ENCODE data around the gene UBQLN3. TPM values are rescaled to one million over a fixed set of nuclear protein-coding genes. Genes with fewer than 3 reads are reported as not detected.

Gene UBQLN3
- total and polyA plus RNA-seq, 4 donors, result 0.06 to 1.4 (median 0.28) TPM; not detected in 1

DNA sequence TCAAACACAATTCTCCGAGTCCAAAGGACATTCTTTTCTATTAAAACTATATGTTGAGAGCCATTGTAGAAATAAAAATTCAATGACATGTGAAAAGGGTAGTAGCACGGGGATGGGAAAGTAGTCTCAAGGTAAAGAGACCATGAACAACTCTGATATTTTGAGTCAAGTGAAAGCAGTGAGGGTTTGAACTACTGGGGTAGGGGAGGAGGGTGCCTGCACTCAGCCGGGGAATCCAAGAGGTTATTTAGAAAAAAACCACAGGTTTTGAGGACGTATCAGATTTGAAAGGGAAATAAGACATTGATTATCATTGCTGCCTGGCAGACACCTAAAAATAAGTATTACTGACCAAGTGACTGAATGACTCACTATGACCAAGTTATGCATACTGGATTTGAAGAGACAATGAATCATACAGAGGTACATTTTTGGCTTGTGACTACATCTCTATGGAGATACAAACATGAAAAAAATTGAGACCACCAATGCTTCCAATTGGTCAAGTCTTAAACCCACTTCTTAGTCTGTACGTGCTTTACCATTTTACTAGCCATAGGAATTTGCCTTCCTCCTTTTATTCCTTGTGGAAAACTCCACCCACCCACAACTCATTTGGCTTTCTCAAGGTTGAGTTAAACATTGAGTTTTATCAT, 40.8 kb upstream of the UBQLN3 start:
- 71 to 75% methylated on average over 5 of the region's 5 CpGs for WGBS, 2 donors
- DNase-seq (no peak), ATAC-seq (ENCODE audit: insufficient read depth, low FRiP score) (no peak)
- TF ChIP-seq CTCF (IDR thresholded peaks at IDR 0.05; ENCODE audit: control extremely low read depth, extremely low read depth), result no peak
- H3K36me3 ChIP-seq (ENCODE audit: control insufficient read depth in 4 of 4, insufficient read depth in 4 of 4, low read length in 4 of 4), result no peaks in the 10 kb centered on the region
- no peaks in the 10 kb centered on the region for H3K4me1 ChIP-seq (ENCODE audit: control insufficient read depth in 5 of 5, insufficient read depth in 5 of 5, low read length in 5 of 5)
- no peak overlapping the region for H3K9ac ChIP-seq (ENCODE audit: insufficient read depth in 1 of 2, low read length in 2 of 2)
- no peak overlapping the region for H3K27ac ChIP-seq (ENCODE audit: low read depth in 1 of 2, low read length in 1 of 2)
- no peaks in the 10 kb centered on the region for H3K9me3 ChIP-seq (ENCODE audit: control insufficient read depth in 4 of 4, insufficient read depth in 3 of 4, low read length in 3 of 4)
- H3K4me3 ChIP-seq, result no peak overlapping the region
- no peaks in the 10 kb centered on the region for H3K27me3 ChIP-seq (ENCODE audit: control insufficient read depth in 3 of 3, insufficient read depth in 3 of 3, low read length in 2 of 3)

- DNase-seq, result no peak
- Histone ChIP-seq H3K27ac (ENCODE audit: low read depth in 1 of 2, low read length in 1 of 2) (no peak within 1 kb of the TSS), H3K4me1 (ENCODE audit: control insufficient read depth in 5 of 5, insufficient read depth in 5 of 5, low read length in 5 of 5) (no peaks in the 10 kb centered on the region), H3K9ac (ENCODE audit: insufficient read depth in 1 of 2, low read length in 2 of 2) (no peak within 1 kb of the TSS), H3K27me3 (ENCODE audit: control insufficient read depth in 3 of 3, insufficient read depth in 3 of 3, low read length in 2 of 3) (no peaks in the 10 kb centered on the region), H3K4me3 (no peak within 1 kb of the TSS), H3K36me3 (ENCODE audit: control insufficient read depth in 4 of 4, insufficient read depth in 4 of 4, low read length in 4 of 4) (no peaks in the 10 kb centered on the region), H3K9me3 (ENCODE audit: control insufficient read depth in 4 of 4, insufficient read depth in 3 of 4, low read length in 3 of 4) (no peaks in the 10 kb centered on the region)
- no peak for TF ChIP-seq CTCF (IDR thresholded peaks at IDR 0.05; ENCODE audit: control extremely low read depth, extremely low read depth)
- ATAC-seq (ENCODE audit: insufficient read depth, low FRiP score), result no peak
- 50 to 71% methylated on average over 1 of the region's 1 CpG for WGBS, 2 donors
These were observed 38.7 kb upstream of the UBQLN3 start, which contains the start of gene OR52H1 for GRCh38 chr11:5548440-5548839. Gene OR52H1, minus strand, starts transcription at chr11:5548540. Its CDS starts 3,035 bp downstream, at chr11:5545505.

- Histone ChIP-seq H3K9me3 (ENCODE audit: control insufficient read depth in 4 of 4, insufficient read depth in 3 of 4, low read length in 3 of 4) (no peaks in the 10 kb centered on the region), H3K27ac (ENCODE audit: low read depth in 1 of 2, low read length in 1 of 2) (no peak overlapping the region), H3K27me3 (ENCODE audit: control insufficient read depth in 3 of 3, insufficient read depth in 3 of 3, low read length in 2 of 3) (no peaks in the 10 kb centered on the region), H3K4me1 (ENCODE audit: control insufficient read depth in 5 of 5, insufficient read depth in 5 of 5, low read length in 5 of 5) (no peaks in the 10 kb centered on the region), H3K9ac (ENCODE audit: insufficient read depth in 1 of 2, low read length in 2 of 2) (no peak overlapping the region), H3K36me3 (ENCODE audit: control insufficient read depth in 4 of 4, insufficient read depth in 4 of 4, low read length in 4 of 4) (no peaks in the 10 kb centered on the region), H3K4me3 (no peak overlapping the region)
- DNase-seq, result no peak
- ATAC-seq (ENCODE audit: insufficient read depth, low FRiP score), result no peak
- 92 to 97% methylated on average over 1 of the region's 1 CpG for WGBS, 2 donors
- no peak for TF ChIP-seq CTCF (IDR thresholded peaks at IDR 0.05; ENCODE audit: control extremely low read depth, extremely low read depth)
These were observed 38.2 kb upstream of the UBQLN3 start for GRCh38 chr11:5547982-5548381.

- H3K9me3 ChIP-seq (ENCODE audit: control insufficient read depth in 4 of 4, insufficient read depth in 3 of 4, low read length in 3 of 4), result no peaks in the 10 kb centered on the region
- no peak for ATAC-seq (ENCODE audit: insufficient read depth, low FRiP score)
- H3K36me3 ChIP-seq (ENCODE audit: control insufficient read depth in 4 of 4, insufficient read depth in 4 of 4, low read length in 4 of 4), result no peaks in the 10 kb centered on the region
These were observed 36.7 kb upstream of the UBQLN3 start for GRCh38 chr11:5546457-5546856.

More at GRCh38 chr11:5546457-5546856, 36.7 kb upstream of the UBQLN3 start:
- H3K4me3 ChIP-seq, result no peak overlapping the region
- H3K27me3 ChIP-seq (ENCODE audit: control insufficient read depth in 3 of 3, insufficient read depth in 3 of 3, low read length in 2 of 3), result no peaks in the 10 kb centered on the region
- WGBS, 2 donors, result 91% methylated on average over 3 of the region's 3 CpGs
- no peak overlapping the region for H3K27ac ChIP-seq (ENCODE audit: low read depth in 1 of 2, low read length in 1 of 2)
- DNase-seq, result no peak
- no peak overlapping the region for H3K9ac ChIP-seq (ENCODE audit: insufficient read depth in 1 of 2, low read length in 2 of 2)
- no peak for TF ChIP-seq CTCF (IDR thresholded peaks at IDR 0.05; ENCODE audit: control extremely low read depth, extremely low read depth)
- no peaks in the 10 kb centered on the region for H3K4me1 ChIP-seq (ENCODE audit: control insufficient read depth in 5 of 5, insufficient read depth in 5 of 5, low read length in 5 of 5)

Measured in lung (tissue), 12 donors.